ENCODE results near the gene PBXIP1. TPM values are rescaled to one million over a fixed set of nuclear protein-coding genes. Genes with fewer than 3 reads are reported as not detected.

Gene PBXIP1
- total RNA-seq, 1 experiment from 2014 or later: 48.1 TPM

DNA sequence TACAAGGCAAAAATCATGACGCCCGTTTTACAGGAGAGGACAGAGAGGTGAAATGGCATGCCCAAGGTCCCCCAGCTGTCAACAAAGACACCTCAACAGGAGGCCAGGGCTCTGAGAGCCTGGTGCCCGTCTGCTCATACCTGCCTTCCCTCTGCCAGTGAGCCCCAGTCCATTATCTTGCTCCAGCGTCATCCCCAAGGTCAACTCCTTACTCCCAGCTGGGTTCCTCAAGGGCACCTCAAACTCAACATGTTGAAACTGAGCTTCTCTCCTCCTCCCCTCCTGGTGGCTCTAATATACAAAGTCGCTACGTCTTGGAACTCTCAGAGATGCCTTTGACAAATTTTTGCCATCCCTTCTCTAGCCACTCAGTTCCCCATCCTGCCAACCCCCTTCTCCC, 3.2 kb downstream of the PBXIP1 start:
- no peak for DNase-seq
- intact Hi-C loops (cut with micrococcal nuclease; ENCODE audit: unreplicated experiment): no loop called here
- Mint-ChIP-seq H3K27ac (ENCODE audit: unreplicated experiment) (no peak overlapping the region), H3K4me1 (ENCODE audit: low read depth, unreplicated experiment) (peaks cover 22% of the 10 kb centered on the region), H3K9me3 (ENCODE audit: low read depth, unreplicated experiment) (no peaks in the 10 kb centered on the region), H3K36me3 (ENCODE audit: insufficient read depth, unreplicated experiment) (peaks cover 48% of the 10 kb centered on the region), H3K27me3 (ENCODE audit: unreplicated experiment) (no peaks in the 10 kb centered on the region), H3K4me3 (ENCODE audit: low read depth, unreplicated experiment) (no peak overlapping the region)
- BruUV-seq (replicated peaks): no TSS peak
- CTCF ChIA-PET: no interaction called here
- TF ChIP-seq, protein P1, sequence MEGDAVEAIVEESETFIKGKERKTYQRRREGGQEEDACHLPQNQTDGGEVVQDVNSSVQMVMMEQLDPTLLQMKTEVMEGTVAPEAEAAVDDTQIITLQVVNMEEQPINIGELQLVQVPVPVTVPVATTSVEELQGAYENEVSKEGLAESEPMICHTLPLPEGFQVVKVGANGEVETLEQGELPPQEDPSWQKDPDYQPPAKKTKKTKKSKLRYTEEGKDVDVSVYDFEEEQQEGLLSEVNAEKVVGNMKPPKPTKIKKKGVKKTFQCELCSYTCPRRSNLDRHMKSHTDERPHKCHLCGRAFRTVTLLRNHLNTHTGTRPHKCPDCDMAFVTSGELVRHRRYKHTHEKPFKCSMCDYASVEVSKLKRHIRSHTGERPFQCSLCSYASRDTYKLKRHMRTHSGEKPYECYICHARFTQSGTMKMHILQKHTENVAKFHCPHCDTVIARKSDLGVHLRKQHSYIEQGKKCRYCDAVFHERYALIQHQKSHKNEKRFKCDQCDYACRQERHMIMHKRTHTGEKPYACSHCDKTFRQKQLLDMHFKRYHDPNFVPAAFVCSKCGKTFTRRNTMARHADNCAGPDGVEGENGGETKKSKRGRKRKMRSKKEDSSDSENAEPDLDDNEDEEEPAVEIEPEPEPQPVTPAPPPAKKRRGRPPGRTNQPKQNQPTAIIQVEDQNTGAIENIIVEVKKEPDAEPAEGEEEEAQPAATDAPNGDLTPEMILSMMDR (IDR thresholded peaks at IDR 0.05; ENCODE audit: unreplicated experiment): no peak

DNA sequence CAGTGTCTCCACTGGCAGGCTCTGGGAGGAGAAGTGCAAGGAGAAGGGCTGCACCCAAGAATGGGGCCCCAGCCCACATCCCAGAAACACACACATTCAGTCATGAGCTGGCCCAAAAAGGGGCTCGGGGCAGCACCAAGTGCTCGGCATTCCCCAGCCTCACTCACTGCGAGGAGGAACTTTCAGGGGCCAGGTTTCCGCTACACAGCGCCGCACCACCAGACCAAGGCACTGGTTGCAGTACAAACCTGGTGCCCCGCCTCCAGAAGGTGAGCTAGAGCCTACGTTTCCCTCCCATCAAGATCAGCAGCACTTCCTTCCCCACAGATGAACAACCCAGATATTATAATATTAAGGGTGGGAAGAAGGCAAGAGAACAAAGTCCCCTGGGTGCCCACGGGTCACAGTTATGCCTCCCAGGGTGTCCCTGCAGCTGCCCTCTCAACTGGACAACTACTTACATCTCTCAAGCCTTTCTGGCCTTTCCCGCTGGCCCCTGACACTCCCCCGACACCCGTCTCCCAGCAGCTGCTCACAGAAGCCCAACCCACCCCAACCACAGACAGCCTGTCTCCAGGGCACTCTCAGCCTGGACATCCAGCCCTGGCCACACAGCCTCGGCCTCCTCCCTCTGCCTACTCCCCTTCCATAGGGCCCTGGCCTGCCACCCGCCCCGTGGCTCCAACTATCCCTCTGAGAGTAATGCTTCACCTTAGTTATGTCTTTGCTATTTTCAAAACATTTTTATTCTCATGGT, 3.8 kb downstream of the PBXIP1 start:
- intact Hi-C loops (cut with micrococcal nuclease; ENCODE audit: unreplicated experiment): no loop called here
- Mint-ChIP-seq H3K36me3 (ENCODE audit: insufficient read depth, unreplicated experiment) (peaks cover 44% of the 10 kb centered on the region), H3K9me3 (ENCODE audit: low read depth, unreplicated experiment) (no peaks in the 10 kb centered on the region), H3K4me3 (ENCODE audit: low read depth, unreplicated experiment) (no peak overlapping the region), H3K27me3 (ENCODE audit: unreplicated experiment) (no peaks in the 10 kb centered on the region), H3K27ac (ENCODE audit: unreplicated experiment) (no peak overlapping the region), H3K4me1 (ENCODE audit: low read depth, unreplicated experiment) (peaks cover 17% of the 10 kb centered on the region)
- TF ChIP-seq, protein P1 (IDR thresholded peaks at IDR 0.05; ENCODE audit: unreplicated experiment): no peak
- DNase-seq: no peak
- CTCF ChIA-PET: interaction anchor here (0.6 kb wide), 1 partner anchor 537 kb away, joined by 3 read pairs; no protein-coding TSS in a partner anchor
- no TSS peak for BruUV-seq (replicated peaks)

DNA sequence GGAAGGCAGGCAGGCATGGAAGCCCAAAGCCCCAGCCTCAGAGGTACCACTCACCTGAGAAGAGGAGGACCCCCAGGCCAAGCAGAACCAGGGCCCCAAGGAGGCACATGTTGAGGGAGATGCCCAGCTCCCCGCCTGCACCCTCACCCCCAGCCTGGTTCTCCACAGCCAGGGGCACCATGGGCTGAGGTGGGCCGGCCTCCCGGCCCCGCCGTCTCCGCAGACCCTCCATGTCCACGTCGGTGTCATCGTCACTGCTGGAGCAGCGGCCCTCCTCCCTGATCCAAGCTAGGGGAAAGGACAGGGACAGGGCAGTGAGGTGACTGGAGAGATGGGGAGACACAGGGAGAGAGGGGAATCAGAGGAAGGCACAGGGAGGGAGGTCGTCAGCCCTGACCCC, 7.8 kb downstream of the PBXIP1 start:
- no peak overlapping the region for H3K4me3 Mint-ChIP-seq (ENCODE audit: low read depth, unreplicated experiment)
- CTCF ChIA-PET: no interaction called here
- peaks cover 23% of the 10 kb centered on the region for H3K36me3 Mint-ChIP-seq (ENCODE audit: insufficient read depth, unreplicated experiment)
- intact Hi-C loops (cut with micrococcal nuclease; ENCODE audit: unreplicated experiment): no loop called here
- H3K9me3 Mint-ChIP-seq (ENCODE audit: low read depth, unreplicated experiment): no peaks in the 10 kb centered on the region
- no peaks in the 10 kb centered on the region for H3K27me3 Mint-ChIP-seq (ENCODE audit: unreplicated experiment)
- no peak overlapping the region for H3K27ac Mint-ChIP-seq (ENCODE audit: unreplicated experiment)
- BruUV-seq (replicated peaks): no TSS peak
- H3K4me1 Mint-ChIP-seq (ENCODE audit: low read depth, unreplicated experiment): peaks cover 8% of the 10 kb centered on the region
- no peak for DNase-seq
- TF ChIP-seq, protein P1 (IDR thresholded peaks at IDR 0.05; ENCODE audit: unreplicated experiment): no peak

DNA sequence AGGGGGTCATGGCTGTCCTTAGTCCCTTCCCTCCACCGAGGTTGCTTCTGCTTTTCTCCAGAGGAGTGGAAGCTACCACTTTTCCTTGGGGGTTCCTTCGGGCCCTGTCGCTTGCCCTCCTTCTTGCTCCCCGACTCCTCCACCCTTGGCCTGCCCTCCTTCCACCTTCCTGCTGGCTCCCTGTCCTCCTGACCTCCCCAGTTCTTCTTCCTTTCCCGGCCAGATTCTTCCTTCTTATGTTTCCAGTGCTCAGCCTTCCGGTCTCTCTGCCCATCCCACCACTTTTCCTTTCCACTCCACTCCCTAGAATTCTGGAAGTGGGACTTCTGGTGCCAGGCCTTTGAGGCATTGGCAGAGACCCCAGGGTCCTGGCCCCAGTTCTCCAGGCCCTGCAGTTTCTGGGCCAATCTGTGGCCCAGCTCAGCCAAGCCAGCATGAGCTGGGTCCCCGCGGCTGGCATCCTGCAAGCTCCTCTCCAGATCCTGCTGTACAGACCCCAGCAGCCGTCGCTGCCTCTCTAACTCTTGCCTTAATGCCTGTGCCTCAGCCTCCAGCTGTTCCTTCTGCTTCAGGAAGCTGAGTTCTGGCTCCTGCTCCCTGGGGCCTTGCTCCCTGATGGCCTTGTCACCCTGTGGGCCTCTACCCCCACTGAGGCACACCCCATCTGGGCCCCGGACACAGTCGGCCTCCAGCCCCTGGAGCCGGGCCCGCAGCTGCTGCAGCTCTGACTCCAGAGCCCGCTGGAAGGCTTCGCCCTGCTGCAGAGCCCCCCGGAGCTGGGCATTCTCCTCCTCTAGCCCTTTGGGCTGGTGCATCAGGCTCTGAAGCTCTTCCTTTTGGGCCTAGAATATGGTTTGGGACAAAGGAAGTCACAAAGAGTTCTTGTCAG, 9.7 kb downstream of the PBXIP1 start:
- TF ChIP-seq, protein P1 (IDR thresholded peaks at IDR 0.05; ENCODE audit: unreplicated experiment): no peak
- no TSS peak for BruUV-seq (replicated peaks)
- Mint-ChIP-seq H3K4me1 (ENCODE audit: low read depth, unreplicated experiment) (peaks cover 8% of the 10 kb centered on the region), H3K4me3 (ENCODE audit: low read depth, unreplicated experiment) (no peak overlapping the region), H3K36me3 (ENCODE audit: insufficient read depth, unreplicated experiment) (peaks cover 12% of the 10 kb centered on the region), H3K27me3 (ENCODE audit: unreplicated experiment) (no peaks in the 10 kb centered on the region), H3K9me3 (ENCODE audit: low read depth, unreplicated experiment) (no peaks in the 10 kb centered on the region), H3K27ac (ENCODE audit: unreplicated experiment) (no peak overlapping the region)
- DNase-seq: no peak
- CTCF ChIA-PET: no interaction called here
- intact Hi-C loops (cut with micrococcal nuclease; ENCODE audit: unreplicated experiment): no loop called here

Measured in Calu3 (cell line).